HG03095 (cell line): ENCODE results near the gene MT1G.
A peak's percentile ranks its signal among the peaks of the same experiment; 100 is the strongest.
"Not testable (repeated sequence)": the region's sequence is repeated elsewhere in the genome, so short reads cannot be mapped to it uniquely, and the experiment has no call there.

Experiments used
- ATAC-seq: cut with Tn5 transposase; IDR thresholded peaks from one replicate; pipeline ENCODE4 v1.9.1; 2021; ENCODE audit warnings: moderate library complexity; ENCODE audit not compliant: unreplicated experiment

The MT1G gene

GRCh38 chr16:56637814-56638750, 29.8 kb downstream of the MT1G start, which contains the start of gene MT1A:
Gene MT1A (plus strand): TSS chr16:56638666. CDS start chr16:56638739, 73 bp downstream.
- no peak for ATAC-seq

DNA sequence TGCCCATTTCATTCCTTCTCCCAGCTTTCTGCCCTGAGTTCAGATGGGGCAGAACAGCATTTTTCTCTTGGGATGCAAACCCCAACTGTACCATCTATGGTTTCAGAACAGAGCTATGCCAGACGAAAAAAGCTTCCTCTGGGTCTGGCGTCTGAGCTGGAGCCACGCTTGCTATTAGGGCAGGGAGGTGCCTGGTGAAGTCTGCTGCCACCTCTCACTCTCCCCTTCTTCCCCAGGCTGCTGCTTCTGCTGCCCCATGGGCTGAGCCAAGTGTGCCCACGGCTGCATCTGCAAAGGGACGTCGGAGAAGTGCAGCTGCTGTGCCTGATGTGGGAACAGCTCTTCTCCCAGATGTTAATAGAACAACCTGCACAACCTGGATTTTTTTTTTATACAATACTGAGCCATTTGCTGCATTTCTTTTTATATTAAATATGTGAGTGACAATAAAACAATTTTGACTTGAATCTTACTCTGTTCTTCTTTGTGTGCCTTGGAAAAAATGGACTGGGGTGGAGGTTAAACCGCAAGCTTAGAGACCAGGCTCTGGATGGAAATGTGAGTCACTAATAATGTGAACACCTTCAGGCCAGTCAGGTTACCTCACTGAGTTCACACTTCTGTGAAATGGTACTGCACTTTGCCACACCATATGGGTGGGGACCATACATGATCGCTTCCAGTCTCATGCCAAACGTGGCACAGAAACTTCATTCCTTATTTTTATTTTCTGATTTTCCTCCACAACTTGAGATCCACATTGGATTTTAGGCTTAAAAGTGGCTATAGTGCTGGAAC, 31.1 kb downstream of the MT1G start:
- ATAC-seq = no peak

GRCh38 chr16:56635441-56635967, 32.4 kb downstream of the MT1G start:
- ATAC-seq = no peak

DNA sequence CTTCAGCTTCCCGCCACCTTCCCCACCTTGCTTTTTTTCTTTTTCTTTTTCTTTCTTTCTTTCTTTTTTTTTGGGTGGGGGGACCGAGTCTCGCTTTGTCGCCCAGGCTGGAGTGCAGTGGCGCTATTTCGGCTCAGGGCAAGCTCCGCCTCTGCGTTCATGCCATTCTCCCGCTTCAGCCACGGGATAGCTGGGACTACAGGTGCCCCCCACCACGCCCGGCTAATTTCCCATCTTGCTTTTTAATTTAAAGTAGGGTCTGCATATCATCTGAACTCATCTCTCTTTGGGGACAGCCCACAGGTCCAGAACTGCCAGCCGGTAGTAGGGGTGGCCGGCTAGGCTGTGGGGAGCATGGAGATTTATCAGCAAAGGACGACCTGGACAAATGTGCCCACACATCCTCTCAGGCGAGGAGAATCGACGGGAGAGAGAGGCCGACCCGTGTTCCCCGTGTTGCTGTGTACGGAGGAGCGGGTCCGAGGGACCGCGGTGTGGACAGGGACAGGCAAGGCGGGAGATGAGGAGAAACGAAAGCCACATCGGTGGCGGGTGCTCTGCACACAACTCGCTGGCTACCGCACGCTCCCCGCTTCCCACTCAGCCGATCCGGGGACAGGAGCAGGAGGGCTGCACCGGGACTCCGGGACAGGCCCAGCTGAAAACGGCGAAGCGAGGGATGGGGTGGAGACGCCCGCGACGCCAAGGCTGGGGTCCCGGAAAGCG, 33.0 kb downstream of the MT1G start:
- no peak for ATAC-seq

DNA sequence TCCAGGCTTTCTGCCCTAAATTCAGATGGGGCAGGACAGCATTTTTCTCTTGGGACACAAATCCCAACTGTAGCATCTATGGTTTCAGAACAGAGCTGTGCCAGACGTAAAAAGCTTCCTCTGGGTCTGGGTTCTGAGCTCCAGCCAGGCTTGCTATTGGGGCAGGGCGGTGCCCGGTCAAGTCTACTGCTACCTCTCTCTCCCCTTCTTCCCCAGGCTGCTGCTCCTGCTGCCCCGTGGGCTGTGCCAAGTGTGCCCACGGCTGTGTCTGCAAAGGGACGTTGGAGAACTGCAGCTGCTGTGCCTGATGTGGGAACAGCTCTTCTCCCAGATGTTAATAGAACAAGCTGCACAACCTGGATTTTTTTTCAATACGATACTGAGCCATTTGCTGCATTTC, 34.3 kb downstream of the MT1G start:
- ATAC-seq = no peak

- ATAC-seq = no peak
Measured at GRCh38 chr16:56632848-56633365, 35.0 kb downstream of the MT1G start.

DNA sequence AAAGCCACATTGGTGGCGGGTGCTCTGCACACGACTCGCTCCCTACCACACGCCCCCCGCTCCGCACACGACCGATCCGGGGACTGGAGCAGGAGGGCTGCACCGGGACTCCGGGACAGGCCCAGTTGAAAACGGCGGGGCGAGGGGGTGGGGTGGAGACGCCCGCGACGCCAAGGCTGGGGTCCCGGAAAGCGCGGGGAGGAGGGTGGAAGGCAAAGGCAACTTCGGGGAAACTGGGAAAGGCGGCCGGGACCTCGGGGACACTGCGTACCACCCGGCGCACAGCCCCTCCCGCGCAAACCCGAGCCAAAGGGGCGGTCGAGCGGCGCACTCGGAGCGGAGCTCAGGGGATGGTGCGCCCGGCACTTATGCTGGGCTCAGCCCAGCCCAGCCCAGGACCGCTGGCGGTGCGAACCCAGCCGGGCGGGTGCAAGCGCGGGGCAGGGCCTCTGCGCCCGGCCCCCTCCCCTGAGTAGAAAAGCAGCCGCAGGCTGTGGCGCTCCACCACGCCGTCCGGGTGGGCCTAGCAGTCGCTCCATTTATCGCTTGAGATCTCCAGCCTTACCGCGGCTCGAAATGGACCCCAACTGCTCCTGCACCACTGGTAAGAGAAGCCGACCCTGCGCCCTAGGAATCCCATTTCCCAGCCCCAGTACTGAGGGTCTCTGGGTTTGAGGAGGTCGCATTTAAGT, 35.6 kb downstream of the MT1G start, which contains the start of gene MT1M:
Gene MT1M (plus strand): TSS at position 504 of the 692 bp plus-strand sequence. CDS start 73 bp downstream, at position 577.
- no peak for ATAC-seq

DNA sequence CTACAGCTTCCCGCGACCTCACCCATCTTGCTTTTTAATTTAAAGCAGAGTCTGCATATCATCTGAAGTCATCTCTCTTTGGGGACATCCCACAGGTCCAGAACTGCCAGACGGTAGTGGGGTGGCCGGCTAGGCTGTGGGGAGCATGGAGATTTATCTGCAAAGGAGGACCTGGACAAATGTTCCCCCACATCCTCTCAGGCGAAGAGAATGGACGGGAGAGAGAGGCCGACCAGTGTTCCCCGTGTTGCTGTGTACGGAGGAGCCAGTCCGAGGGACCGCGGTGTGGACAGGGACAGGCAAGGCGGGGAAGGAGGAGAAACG, 36.1 kb downstream of the MT1G start:
- no peak for ATAC-seq

DNA sequence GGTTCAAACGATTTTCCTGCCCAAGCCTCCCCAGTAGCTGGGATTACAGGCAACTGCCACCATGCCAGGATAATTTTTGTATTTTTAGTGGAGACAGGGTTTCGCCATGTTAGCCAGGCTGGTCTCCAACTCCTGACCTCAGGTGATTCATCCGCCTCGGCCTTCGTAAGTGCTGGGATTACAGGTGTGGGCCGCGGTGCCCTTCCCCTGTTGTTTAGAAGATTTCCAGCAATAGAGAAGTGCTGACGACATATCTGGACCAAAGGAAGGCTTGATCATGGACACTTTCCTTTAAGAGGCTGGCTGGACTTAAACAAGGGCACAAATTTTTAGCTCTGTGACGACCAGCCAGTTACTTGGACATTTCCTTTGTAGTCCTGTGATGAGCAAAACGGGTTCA, 36.7 kb downstream of the MT1G start:
- ATAC-seq = no peak

GRCh38 chr16:56630134-56630533, 37.7 kb downstream of the MT1G start:
- peak; percentile 92 for ATAC-seq

GRCh38 chr16:56629531-56629930, 38.3 kb downstream of the MT1G start:
- no peak for ATAC-seq

DNA sequence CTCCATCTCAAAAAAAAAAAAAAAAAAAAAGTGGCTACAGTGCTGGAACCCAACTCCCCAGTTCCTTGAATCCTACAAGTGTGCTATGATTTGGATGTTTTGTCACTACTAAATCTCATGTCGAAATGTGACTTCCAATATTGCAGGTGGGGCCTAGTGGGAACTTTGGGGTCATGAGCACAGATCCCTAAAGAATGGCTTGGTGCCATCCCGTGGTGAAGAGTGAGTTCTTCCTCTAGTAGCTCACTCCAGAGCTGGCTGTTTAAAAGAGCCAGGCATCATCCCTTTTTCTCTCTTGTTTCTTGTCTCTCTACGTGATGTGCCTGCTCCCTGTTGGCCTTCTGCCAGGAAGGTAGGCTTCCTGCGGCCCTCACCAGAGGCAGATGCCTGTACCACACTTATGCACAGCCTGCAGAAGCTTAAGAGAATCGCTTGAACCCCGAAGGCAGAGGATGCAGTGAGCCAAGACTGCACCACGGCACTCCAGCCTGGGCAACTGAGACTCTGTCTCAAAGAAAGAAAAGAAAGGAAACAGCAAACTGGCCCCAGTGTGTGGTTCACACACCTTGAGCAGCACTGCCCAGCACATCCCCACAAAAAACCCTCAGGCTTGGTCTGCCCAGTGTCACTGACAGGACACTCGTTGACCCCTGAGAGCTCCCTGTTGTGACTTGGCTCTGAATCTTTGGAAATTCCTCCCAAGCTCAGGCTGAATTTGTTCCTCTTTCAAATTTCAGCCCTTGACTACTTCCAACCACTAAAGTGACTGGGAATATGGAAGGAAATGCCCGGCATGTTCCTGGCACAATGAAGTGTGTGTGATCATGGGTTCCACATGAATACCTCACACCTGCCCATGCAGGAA, 39.1 kb downstream of the MT1G start:
- no peak for ATAC-seq

- no peak for ATAC-seq
Measured at GRCh38 chr16:56626685-56627084, 41.2 kb downstream of the MT1G start.

DNA sequence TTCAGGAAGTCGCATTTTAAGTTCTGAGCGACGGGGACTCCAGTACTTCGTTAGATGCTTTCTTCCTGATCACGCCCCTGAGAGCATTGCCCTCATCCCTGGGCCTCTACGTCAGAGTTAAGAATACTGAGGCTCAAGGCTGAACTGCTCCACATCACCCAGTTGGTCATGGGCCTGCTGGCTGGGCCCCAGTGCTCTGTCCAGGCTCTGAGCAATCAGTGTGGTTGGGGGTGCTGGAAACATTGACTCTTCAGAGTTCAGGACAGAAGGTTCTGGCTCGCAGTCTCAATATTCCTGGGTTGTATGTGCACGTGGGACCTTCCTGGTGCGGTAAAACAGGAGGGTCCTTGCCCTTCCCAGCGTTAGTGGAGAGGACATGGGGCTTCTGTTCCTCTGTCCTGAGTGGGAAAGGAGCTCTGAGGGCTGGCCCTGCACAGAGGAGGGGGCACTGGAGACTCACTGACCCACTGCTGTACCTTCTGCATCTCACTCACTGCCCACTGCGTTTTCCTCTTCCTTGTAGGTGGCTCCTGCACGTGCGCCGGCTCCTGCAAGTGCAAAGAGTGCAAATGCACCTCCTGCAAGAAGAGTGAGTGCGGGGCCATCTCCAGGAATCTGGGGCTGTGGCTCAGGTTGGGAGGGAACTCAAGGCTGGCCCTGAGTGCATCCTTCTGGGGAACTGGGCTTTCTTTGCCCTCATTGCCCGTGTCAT, 41.8 kb downstream of the MT1G start:
- ATAC-seq = no peak

DNA sequence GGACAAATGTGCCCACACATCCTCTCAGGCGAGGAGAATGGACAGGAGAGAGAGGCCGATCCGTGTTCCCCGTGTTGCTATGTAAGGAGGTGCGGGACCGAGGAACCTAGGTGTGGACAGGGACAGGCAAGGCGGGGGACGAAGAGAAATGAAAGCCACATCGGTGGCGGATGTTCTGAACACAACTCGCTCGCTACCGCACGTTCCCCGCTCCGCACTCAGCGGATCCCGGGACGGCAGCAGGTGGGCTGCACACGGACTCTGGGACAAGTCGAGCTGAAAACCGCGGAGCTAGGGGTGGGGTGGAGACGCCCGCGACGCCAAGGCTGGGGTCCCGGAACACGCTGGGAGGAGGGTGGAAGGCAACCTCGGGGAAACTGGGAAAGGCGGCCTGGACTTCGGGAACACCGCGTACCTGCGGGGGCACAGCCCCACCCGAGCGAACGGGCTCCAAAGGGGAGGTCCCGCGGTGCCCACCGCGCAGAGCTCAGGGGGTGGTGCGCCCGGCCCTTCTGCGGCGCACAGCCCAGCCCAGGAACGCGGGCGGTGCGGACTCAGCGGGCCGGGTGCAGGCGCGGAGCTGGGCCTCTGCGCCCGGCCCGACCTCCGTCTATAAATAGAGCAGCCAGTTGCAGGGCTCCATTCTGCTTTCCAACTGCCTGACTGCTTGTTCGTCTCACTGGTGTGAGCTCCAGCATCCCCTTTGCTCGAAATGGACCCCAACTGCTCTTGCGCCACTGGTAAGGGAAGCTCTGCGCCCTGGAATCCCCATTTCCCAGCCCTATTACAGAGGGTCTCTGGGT, 42.5 kb downstream of the MT1G start, which contains the start of gene MT1E:
Gene MT1E (plus strand): TSS at position 642 of the 803 bp plus-strand sequence. CDS start 71 bp downstream, at position 713.
- no peak for ATAC-seq

GRCh38 chr16:56623637-56624036, 44.2 kb downstream of the MT1G start:
- no peak for ATAC-seq

- not testable (repeated sequence) for ATAC-seq
Measured at GRCh38 chr16:56623184-56623583, 44.7 kb downstream of the MT1G start.
